ENCODE data around the gene SEC61A1.

Gene SEC61A1

DNA sequence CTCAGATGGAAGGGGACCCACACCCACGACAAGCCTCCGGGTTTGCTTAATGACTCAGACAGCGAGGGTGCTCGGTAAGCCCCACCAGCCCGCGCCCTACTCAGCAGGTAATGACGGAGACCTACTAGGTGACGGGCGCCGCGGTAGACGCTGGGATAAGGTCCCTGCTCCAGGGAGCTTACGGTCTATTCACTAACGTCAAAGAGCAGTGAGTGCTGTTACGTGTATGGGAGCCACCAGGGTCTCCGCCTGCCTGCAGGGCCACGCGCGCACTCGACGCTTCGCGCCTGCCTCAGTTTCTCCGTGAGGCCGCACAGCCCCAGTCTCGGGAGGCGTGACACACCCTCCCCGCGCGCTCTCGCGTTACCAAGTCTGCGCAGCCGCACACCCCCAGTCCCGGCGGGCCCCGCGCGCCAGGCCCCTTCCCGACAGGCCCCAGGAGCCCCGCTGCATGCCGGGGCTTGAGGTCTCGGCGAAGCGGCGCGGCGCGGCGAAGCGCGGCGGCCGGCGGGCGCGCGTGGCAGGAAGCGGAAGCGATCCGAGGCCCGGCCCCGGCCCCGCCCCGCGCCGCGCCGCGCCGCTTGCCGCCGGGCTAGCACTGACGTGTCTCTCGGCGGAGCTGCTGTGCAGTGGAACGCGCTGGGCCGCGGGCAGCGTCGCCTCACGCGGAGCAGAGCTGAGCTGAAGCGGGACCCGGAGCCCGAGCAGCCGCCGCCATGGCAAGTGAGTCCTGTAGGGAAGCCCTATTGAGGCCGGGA is at the start of gene SEC61A1:
TSS of gene SEC61A1 (plus strand) at position 601 of the 758 bp plus-strand sequence. CDS start at position 717, 116 bp downstream.
- peak within 1 kb of the TSS; percentile 79 to 96 (median 95) for H3K4me3 ChIP-seq
- H3K27ac ChIP-seq: peak within 1 kb of the TSS; percentile 56 to 100 (median 98)

DNA sequence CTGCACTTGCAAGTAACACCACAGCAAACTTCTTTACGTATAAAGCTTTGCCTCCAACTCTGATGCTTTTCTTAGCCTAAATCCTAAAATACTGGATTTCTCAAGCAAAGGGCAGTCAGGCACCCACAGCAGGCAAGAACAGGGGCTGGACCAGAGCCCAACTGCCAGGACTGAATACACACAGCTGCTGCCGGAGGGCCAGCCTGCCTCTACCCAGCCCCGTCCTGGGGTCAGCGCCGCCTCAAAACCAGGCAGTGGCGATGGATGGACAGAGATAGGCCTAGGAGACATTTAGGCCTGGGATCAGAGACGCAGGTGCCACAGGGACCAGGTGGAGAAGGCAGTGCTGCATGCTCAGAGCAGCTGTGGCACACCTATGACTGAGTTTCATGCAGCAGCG is 47.6 kb upstream of the SEC61A1 start:
- no peak overlapping the region for H3K27ac ChIP-seq
- no peak overlapping the region for H3K4me3 ChIP-seq

DNA sequence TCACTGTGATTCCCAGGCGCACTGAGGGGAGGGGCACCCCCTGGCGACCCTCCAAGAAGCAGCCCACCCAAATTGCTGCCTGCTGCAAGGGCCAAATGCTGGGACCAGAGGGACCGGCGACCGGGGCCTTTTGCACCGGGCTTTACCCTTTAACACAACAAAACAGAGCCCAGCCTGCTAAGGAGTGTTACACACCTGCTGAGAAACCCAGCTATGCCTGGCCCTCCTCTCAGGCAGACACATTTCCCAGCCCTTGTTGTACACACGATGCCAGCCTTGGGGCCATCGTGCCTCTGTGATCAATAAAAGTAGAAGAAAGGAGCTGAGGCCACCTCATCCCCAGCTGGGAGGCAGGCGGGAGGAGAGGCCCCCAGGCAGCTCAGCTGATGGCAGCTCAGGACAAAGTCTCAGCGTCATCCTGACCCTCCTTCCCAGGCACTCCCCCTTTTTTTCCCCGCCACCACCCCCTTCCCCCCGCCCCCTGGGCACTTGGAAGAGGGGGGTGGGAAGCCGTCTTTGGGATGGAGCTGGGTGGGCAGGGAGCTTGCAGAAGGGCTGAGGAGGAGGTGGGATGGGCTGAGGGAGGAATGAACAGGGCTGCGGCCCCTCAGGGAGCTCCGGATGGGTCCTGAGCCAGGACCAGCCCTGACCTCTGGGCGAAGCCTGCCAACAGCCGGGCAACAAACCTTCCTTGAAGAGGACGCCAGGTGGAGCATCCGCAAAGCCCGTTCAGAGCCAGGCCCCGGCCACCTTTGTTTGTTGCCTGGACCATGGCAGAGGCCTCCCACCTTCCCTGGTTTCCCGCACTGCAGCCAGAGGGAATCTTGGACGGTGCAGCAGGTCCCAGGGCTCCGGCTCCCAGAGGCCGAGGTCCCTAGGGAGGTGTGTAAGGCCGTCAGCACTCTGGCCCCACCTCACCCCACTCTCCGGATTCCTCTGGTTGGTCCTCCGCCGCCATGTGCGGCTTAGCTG is 45.9 kb upstream of the SEC61A1 start:
- no peak overlapping the region for H3K4me3 ChIP-seq
- H3K27ac ChIP-seq: peak overlapping the region in 1 of 21 experiments; percentile 57

DNA sequence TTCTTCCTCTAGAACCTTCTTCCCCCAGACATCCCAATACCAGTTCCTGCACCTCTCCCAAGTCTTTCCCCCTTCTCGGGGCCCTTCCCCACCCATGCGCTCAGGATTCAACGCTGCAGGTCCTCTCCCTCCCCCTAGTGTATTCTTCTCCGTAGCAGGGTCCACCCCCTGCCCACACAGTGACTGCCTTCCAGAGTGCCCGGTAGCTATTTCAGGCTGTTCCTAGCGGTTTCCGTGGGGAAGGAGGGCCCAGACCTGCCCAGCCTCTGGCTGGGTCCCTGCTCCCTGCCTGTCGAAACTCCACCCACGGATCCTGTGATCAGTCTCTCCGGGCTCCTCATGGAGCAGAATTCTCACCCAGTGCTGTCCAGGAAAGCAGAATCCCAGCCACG is 45.2 kb upstream of the SEC61A1 start:
- Histone ChIP-seq H3K27ac (peak overlapping the region in 1 of 21 experiments; percentile 57), H3K4me3 (no peak overlapping the region)

DNA sequence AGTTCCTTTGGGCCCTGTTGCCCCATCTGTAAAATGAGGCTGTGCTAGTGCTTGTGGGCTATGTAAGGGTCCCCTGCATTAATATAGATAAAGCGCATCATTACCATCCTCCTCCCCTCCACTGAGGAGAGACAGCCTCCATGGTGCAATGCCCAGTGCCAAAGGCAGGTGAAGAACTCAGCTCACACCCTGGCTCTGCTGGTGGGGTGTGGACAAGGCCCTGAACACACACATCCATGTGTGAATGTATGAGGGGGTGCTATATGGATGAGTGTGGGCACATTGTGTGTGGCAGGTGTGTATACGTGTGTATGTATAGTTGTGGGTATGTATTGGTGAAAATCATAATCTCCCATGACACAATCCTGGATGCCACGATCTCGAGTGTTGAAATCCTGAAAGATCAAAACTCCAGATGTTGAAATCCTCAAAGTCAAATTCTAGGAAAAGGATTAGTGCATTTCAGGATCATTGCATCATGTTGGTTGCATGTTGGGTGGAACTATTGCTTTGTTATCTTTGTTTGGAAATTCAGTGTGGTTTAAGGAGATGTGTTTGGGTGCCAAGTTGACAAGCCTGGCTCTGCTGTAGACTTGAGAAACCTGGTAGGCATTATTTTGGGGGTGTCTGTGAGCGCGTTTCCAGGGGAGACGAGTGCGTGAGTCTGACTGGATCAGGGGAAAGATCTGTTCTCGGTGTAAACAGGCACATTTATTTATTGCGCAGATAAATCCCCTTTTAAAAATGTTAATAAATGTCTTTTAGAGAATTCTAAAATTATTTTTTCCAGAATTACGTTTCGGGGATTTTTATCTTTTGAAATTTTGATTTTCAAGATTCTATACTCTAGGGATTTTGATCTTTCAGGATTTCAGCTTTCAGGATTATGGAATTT is 42.0 kb upstream of the SEC61A1 start:
- no peak overlapping the region for H3K4me3 ChIP-seq
- H3K27ac ChIP-seq: peak overlapping the region in 3 of 21 experiments; percentile 47 to 72 (median 60)

DNA sequence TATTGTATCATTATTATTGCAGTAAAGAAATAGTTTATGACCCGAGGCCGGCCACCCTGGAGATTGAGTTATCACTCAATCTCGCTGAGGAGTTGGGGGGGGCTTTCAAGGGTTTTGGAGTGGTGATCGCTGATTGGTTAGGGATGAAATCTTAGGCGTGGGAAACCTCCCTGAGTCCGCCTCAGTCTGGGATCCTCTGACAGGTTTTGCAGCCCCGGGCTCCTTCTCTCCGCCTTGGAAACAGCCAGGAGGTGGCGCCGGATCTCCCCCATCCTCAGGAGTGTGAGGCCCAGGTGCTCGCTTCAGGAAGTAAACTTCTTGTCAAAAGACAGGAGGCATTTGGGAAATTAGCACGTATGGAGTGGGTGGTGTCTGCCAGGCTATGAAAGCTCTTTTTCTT is 41.1 kb upstream of the SEC61A1 start:
- Histone ChIP-seq H3K27ac (peak overlapping the region in 2 of 21 experiments; percentile 60 to 62), H3K4me3 (peak overlapping the region in 1 of 7 experiments; percentile 9)

DNA sequence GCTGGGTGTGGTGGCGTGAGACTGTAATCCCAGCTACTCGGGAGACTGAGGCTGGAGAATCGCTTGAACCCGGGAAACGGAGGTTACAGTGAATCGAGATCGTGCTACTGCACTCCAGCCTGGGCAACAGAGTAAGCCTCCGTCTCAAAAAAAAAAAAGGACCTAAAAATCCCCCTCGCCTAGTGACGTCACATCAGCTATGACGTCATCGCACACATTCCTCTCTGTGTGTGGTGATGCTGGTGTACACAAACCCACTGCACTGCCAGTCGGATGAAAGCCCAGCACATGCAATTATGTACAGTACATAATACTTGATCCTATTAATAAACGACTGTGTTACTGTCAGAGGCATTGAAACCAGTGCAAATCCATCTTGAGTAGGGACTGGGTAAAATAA is 40.2 kb upstream of the SEC61A1 start:
- Histone ChIP-seq H3K27ac (peak overlapping the region in 1 of 21 experiments; percentile 62), H3K4me3 (no peak overlapping the region)

DNA sequence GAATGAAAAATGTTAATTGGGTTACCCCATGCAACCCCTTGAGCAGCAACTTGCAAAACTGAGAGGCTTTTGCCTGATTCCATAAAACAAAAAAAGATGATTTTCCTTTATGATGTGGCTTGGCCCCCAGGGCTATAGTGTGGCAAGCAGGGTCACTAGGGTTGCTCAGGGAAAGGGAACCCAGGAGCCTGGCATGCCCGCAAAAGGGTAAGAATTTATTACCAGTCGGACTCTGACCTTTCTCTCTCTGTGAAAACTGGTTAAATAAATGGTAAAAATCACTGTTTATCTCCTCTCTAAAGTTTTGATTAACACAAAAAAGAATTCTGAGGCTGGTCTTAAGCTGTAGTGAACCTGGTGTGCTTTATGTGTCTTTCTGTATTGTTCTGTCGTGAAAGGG is 37.7 kb upstream of the SEC61A1 start:
- no peak overlapping the region for H3K4me3 ChIP-seq
- H3K27ac ChIP-seq: no peak overlapping the region

DNA sequence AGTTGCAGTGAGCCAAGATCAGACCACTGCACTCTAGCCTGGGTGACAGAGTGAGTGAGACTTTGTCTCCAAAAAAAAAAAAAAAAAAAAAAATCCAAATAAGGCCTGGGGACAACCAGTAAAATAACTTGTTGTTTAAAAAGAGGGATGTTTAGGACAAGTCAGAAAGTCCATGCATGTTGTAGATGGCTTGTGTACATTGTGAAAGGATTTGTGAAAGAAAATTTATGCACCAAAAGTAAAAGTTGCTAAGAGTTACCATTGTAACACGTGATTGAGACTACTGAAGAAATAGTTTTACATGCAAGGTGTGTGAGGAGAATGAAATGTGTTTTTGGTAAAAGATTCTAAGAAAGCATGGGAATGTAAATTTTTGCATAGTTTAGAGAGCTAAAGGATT is 35.7 kb upstream of the SEC61A1 start:
- H3K4me3 ChIP-seq: no peak overlapping the region

DNA sequence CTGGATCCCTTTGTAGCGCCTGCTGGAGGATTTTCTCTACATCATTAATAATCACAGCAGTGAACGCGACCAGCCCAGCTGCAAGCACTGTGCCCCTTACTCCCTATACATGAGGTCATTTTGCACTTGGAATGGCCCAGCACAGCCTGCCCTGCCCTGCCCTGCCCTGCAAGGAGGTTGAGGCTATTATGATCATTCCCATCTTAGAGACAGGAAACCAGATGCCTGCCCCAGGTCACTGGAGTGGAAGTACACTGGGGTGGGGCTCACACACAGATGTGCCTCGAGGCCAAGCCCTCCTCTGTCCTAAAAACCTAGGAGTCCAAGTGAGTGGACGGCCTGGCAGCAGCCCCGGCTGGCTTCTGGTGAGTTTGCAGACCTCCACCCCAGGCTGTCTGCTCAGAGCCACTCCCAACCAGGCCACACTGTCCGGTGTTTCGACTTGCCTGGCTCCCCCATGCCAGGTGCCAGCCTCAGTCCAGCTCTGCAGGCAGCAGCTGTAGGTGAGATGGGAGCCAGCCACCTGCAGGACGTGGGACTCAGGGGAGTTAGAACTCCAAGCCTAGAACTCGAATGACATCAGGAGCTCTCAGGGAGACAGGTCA is 30.4 kb upstream of the SEC61A1 start:
- Histone ChIP-seq H3K27ac (no peak overlapping the region), H3K4me3 (no peak overlapping the region)

More for the DNA sequence above, 35.7 kb upstream of the SEC61A1 start:
- no peak overlapping the region for H3K27ac ChIP-seq

DNA sequence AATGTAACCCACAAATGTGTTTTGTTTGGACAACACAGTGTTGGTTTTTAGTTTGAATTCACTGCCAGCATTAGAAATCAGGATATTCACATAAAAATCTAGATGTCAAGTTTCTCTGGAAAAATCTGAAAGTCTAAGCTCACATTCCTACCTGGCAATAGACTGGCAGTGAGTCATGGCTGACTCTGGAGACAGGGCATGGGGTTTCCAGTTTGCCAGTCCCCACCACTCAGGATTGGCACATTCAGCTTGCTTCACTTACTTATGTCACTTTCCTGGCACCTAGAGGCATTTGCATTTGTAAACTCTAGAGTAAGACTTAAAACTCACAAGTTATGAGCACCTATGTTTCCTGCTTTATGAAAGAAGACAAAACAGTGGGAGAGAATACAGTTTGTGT is 19.1 kb upstream of the SEC61A1 start:
- no peak overlapping the region for H3K27ac ChIP-seq
- H3K4me3 ChIP-seq: no peak overlapping the region

DNA sequence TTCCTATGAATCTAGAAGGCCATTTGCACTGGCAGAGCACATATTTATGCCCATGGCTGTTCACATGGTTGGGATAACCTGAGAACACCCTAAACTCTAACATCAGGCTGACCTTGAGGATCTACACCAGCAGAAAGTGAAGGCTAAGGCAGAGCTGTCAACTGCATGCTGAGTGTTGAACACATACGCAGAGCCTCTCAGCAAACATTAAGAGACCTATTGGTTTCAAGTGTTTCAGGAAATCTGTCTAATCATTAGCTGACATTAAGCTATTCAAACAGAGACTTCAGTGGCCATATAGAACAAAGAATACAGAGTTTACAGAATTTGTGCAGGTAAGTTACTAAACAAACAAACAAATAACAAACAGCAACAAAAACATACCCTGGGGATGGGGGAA is 16.1 kb upstream of the SEC61A1 start:
- H3K27ac ChIP-seq: no peak overlapping the region
- H3K4me3 ChIP-seq: no peak overlapping the region

DNA sequence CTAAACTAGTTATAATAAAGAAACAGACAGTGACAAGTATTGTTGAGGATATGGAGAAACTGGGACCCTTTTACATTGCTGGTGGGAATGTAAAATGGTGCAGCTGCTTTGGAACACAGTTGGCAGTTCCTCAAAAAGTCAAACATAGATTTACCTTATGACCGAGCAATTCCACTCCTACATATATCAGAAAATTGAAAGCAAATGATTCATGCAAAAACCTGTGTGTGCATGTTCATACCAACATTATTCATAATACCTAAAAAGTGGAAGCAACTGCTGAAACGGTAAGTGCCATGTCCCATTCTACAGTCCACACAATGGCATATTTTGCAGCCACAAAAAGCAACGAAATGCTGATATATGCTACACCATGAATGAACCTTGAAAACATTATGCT is 12.2 kb upstream of the SEC61A1 start:
- H3K4me3 ChIP-seq: no peak overlapping the region
- no peak overlapping the region for H3K27ac ChIP-seq

DNA sequence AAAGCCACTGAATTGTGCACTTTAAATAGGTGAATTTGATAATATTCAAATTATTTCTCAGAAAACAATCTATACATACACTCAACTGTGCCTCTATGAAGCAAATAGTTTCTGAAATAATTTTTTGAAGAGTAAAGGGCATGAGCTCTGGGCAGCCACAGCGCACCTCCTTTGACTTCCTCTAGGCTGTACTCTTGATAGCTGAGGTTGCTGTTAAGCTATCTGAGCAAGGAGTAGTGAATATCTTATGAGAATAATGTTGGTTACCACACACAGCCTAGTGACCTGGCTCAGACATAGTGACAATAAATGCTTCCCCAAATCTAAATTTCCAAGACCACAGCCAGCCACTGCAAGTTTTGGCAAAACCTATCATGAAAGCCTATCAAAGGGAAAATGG is 11.6 kb upstream of the SEC61A1 start:
- Histone ChIP-seq H3K4me3 (no peak overlapping the region), H3K27ac (no peak overlapping the region)

DNA sequence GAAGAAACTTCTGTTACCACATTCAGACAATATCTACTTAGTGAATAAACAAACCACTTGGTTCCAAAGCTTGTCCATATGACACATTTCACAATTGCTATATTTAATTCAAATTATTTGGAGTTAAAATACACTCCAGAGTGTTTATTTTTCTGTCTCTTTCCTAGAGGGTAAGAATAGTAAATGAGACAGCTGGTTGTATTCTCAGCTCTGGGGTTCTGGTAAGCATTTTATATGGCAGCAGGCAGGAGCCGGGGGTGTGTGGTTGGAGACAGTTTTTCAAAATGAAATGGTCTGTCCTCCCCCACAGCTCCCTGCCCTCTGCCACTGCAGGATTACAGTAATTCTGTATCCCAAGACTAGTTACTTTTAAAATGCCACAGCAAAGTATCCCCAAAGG is 10.9 kb upstream of the SEC61A1 start:
- no peak overlapping the region for H3K4me3 ChIP-seq
- H3K27ac ChIP-seq: no peak overlapping the region

DNA sequence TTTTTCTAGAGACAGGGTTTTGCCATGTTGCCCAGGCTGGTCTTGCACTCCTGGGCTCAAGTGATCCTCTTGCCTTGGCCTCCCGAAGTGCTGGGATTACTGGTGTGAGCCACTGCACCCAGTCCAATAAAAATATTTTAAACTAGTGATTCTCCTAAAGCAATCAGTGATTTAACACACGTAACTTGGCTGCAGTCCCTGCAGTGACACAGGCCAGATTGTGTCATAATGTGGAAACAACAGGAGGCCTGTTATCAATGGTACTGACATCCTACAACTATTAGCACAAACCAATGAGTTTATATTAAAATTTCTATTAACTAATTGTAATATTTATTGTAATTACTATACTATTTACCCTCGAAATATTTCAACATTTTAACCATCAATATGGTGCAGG is 1.6 kb upstream of the SEC61A1 start:
- Histone ChIP-seq H3K4me3 (no peak overlapping the region), H3K27ac (no peak overlapping the region)

DNA sequence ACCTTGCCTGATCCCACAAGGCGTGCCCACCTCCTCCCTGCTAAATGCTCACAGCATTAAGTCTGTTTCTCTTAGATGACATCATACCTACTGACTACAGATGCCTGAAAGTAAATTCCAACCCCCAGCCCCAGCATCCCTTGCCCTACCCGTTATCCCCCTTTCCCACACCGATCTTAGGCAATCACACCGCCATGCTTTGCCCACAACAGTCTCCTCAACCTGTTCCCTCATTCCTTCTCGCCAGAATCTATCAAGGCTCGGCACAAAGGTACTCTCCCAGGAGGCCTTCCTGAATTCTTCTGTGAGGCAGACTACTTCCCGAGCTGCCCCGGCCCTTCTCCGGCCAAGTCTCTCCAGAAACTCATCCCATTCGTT is 789 bp upstream of the SEC61A1 start:
- Histone ChIP-seq H3K4me3 (peak overlapping the region; percentile 79 to 96 (median 95)), H3K27ac (peak overlapping the region; percentile 20 to 100 (median 87))

DNA sequence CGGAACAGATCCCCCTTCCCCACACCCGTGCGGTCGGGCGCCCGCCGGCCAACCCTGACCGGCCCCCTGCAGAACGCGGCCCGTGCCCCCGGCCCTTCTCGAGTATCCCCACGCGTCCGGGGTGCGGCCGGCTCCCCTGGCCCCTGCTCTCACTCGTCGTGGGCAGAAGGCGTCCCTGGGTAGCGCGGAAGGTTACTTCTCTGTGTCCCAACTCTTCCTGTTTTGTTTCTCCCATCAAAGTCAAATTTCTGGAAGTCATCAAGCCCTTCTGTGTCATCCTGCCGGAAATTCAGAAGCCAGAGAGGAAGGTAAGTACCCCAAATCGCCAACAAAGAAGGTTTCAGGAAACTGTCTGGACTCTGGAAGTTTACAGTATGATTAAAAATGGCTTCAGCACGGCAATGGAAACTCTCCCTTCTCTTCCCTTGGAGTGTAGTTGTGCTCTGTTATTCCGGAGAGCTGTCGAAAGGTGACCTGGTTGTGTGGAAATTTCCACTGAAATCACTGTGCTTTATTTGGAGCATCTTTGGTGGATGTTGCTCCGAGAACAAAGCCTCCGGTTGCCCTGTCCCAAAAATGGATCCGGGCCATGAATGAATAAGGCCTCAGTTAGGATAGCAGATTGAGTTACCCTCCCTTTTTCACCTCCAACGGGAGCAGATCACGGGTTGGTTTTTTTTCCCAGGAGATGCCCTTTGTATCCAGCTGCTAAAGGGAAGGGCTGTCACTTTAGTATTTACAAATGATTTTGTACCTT is 536 bp downstream of the SEC61A1 start:
- H3K4me3 ChIP-seq: peak overlapping the region; percentile 79 to 96 (median 95)
- H3K27ac ChIP-seq: peak overlapping the region; percentile 56 to 100 (median 98)
